ENCODE results near the gene C11orf52.
"Not testable (repeated sequence)": the region's sequence is repeated elsewhere in the genome, so short reads cannot be mapped to it uniquely, and the experiment has no call there.

The C11orf52 gene

DNA sequence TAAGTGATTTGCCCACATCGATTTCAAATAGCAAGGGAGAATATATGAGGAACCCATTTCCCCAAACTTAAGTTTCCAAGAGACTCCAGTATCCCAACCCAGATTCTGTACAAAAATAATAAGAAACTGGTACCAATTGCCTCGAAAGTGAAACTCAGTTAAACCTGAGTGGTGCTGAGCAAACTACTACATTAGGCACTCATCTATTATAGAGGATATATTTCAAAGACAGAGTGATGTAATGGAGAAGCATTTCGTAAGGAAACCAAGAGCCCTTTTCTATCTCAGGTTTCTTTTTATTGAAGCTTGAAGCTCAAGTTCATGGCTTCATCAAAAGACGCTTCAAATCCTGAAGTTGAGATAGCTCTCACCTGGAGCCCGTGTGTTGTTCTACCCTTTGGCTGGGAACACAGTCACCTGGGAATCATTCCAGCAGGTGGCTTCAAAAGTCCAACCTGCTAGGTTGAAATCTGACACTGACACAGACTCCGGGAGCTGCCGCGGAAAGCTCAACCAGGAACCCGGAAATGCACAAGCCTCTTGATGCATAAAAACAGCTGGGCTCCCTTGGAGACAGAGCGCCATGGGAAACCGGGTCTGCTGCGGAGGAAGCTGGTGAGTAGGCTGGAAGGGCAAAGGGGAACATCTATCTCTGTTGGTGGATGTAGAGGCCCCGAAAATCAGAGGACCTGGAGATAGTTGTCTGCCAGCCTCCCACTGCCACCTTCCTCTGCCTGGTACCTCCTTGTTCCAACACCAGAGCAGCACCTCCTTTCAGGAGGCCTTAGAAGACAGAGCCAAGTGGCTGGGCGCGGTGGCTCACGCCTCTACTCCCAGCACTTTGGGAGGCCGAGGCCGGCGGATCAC, at the start of gene C11orf52:
C11orf52 (plus strand) TSS at position 524 of the 867 bp plus-strand sequence; CDS start at position 584, 60 bp downstream.
- Histone ChIP-seq H3K36me3 (replicated peaks) (no peaks in the 10 kb centered on the region), H3K4me1 (peaks cover 8% of the 10 kb centered on the region), H3K27me3 (ENCODE audit: low read depth) (no peaks in the 10 kb centered on the region), H3K4me3 (no peak within 1 kb of the TSS), H3K9me3 (no peaks in the 10 kb centered on the region)
- DNase-seq (ENCODE audit: low spot score in 2 of 2), result no peak
- in situ Hi-C loops (cut with MboI; ENCODE audit: low sequenced_read_pairs), result no loop called here

DNA sequence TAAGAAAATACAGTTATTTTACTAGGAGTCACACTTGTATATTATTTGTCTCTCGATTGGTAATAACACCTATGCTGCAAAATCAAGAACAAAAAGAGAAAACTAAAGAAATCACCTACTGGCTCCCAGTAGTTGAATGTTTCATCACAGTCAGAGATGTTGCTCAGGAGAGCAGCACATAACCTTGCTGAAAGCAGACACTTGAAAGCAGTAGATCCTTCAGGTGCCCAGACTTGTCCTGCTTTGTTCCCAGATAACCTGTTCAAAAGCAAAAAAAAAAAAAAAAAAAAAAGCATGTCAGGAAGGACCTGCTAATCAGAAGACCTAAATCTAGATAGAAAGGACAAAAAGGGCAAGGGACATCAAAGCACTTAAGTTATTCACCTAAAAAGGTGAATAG, 48.6 kb upstream of the C11orf52 start:
- H3K36me3 ChIP-seq (replicated peaks), result peaks cover 4% of the 10 kb centered on the region
- H3K4me1 ChIP-seq, result peaks cover 2% of the 10 kb centered on the region; the same call in 1 of the 2 replicates
- no peak for DNase-seq (ENCODE audit: low spot score in 2 of 2)
- H3K27me3 ChIP-seq (ENCODE audit: low read depth), result no peaks in the 10 kb centered on the region
- peak overlapping the region; percentile 72; the same call in 1 of the 2 replicates for H3K4me3 ChIP-seq
- in situ Hi-C loops (cut with MboI; ENCODE audit: low sequenced_read_pairs), result loop anchor here (10.0 kb wide), 1 partner anchor 215 kb away; the partner anchor contains the start of genes SDHD and TIMM8B
- no peaks in the 10 kb centered on the region for H3K9me3 ChIP-seq

DNA sequence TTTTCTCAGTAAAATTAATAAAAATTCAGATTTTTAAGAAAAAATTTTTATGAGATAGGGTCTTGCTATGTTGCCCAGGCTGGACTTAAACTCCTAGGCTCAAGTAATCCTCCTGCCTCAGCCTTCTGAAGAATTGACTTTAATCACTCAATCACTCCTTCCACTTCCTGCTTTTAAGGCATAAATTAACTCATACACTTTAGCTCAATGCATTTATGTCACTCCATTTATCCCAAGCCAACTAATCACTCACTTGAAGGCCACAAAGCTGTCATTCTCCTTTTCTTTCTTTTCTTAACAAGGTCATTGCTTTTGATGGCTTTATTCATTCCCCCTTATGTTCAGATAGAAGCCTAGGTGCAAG, 48.2 kb upstream of the C11orf52 start:
- in situ Hi-C loops (cut with MboI; ENCODE audit: low sequenced_read_pairs), result loop anchor here (10.0 kb wide), 1 partner anchor 214 kb away; the partner anchor contains the start of genes SDHD and TIMM8B
- H3K9me3 ChIP-seq, result no peaks in the 10 kb centered on the region
- peaks cover 2% of the 10 kb centered on the region; the same call in 1 of the 2 replicates for H3K4me1 ChIP-seq
- peaks cover 4% of the 10 kb centered on the region for H3K36me3 ChIP-seq (replicated peaks)
- DNase-seq (ENCODE audit: low spot score in 2 of 2), result peak in 1 of 2 experiments; percentile 79
- H3K27me3 ChIP-seq (ENCODE audit: low read depth), result no peaks in the 10 kb centered on the region
- peak overlapping the region; percentile 72 for H3K4me3 ChIP-seq

- Histone ChIP-seq H3K4me1 (peaks cover 2% of the 10 kb centered on the region; the same call in 1 of the 2 replicates), H3K36me3 (replicated peaks) (peaks cover 4% of the 10 kb centered on the region), H3K27me3 (ENCODE audit: low read depth) (no peaks in the 10 kb centered on the region), H3K4me3 (peak within 1 kb of the TSS; percentile 72), H3K9me3 (no peaks in the 10 kb centered on the region)
- in situ Hi-C loops (cut with MboI; ENCODE audit: low sequenced_read_pairs), result loop anchor here (10.0 kb wide), 1 partner anchor 214 kb away; the partner anchor contains the start of genes SDHD and TIMM8B
- DNase-seq (ENCODE audit: low spot score in 2 of 2), result peak; percentile 63 to 91
Observed at GRCh38 chr11:111870886-111871692, 47.6 kb upstream of the C11orf52 start, which contains the start of gene ALG9. Gene ALG9 (minus strand): TSS chr11:111871581. CDS start chr11:111871482, 99 bp downstream.

- Histone ChIP-seq H3K36me3 (replicated peaks) (no peaks in the 10 kb centered on the region; the same call in 1 of the 2 replicates), H3K9me3 (no peaks in the 10 kb centered on the region), H3K27me3 (ENCODE audit: low read depth) (no peaks in the 10 kb centered on the region), H3K4me1 (peaks cover 2% of the 10 kb centered on the region; the same call in 1 of the 2 replicates), H3K4me3 (peak overlapping the region; percentile 72)
- in situ Hi-C loops (cut with MboI; ENCODE audit: low sequenced_read_pairs), result loop anchor here (10.0 kb wide), 1 partner anchor 213 kb away; the partner anchor contains the start of genes SDHD and TIMM8B
- no peak for DNase-seq (ENCODE audit: low spot score in 2 of 2)
Observed at GRCh38 chr11:111871693-111872161, 47.0 kb upstream of the C11orf52 start.

DNA sequence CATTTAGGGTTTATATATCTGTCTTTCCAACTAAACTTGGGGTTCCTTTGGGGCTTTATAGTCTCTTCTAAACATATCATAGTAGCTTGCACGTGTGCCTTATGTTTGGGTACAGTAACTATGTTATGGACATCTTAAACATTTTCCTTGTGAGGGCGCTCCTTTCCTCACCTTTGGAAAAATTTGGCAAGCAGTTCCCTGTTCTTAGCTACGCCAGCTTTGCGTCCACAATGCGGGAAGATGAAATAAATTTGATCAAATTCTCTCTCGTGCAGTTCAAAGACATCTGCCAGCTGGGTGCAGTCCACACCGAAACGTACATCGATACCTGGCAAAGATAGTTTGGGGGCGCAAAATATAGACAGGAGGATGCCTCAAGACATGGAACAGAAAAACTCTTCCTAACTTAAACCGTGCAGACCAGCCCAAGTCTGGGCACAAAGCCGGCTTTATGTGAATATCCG, 40.3 kb upstream of the C11orf52 start:
- Histone ChIP-seq H3K4me3 (peak overlapping the region; percentile 66), H3K36me3 (replicated peaks) (no peaks in the 10 kb centered on the region), H3K9me3 (no peaks in the 10 kb centered on the region), H3K27me3 (ENCODE audit: low read depth) (no peaks in the 10 kb centered on the region), H3K4me1 (peaks cover 10% of the 10 kb centered on the region)
- DNase-seq (ENCODE audit: low spot score in 2 of 2), result peak in 1 of 2 experiments; percentile 20
- in situ Hi-C loops (cut with MboI; ENCODE audit: low sequenced_read_pairs), result loop anchor here (10.0 kb wide), 1 partner anchor 206 kb away; the partner anchor contains the start of genes SDHD and TIMM8B

- in situ Hi-C loops (cut with MboI; ENCODE audit: low sequenced_read_pairs), result loop anchor here (10.0 kb wide), 1 partner anchor 206 kb away; the partner anchor contains the start of genes SDHD and TIMM8B
- Histone ChIP-seq H3K4me1 (peaks cover 10% of the 10 kb centered on the region), H3K4me3 (peak within 1 kb of the TSS; percentile 66), H3K9me3 (no peaks in the 10 kb centered on the region), H3K36me3 (replicated peaks) (no peaks in the 10 kb centered on the region), H3K27me3 (ENCODE audit: low read depth) (no peaks in the 10 kb centered on the region)
- DNase-seq (ENCODE audit: low spot score in 2 of 2), result peak; percentile 96 to 97
Observed at GRCh38 chr11:111878849-111879636, 39.7 kb upstream of the C11orf52 start, which contains the start of the genes CFAP68 and FDXACB1. Gene CFAP68 (plus strand): TSS chr11:111879541. CDS start chr11:111879561, 20 bp downstream. Gene FDXACB1 (minus strand): TSS chr11:111879165. CDS start chr11:111879132, 33 bp downstream.

DNA sequence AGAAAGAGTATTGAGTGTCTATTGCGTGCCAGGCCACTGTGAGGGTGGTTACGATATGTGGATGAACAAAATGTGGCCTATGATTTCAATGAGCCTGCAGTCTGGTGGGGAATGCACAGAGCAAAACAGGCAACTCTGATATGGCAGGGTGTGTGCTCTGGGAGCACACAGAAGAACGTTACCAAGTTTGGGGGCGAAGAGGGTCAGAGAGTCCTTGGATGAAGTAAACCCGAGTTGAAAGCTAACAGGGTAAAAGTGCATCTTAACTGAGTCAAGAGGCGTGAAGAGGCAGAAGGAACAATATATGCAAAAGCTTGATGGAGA, 39.1 kb upstream of the C11orf52 start:
- Histone ChIP-seq H3K4me1 (peaks cover 10% of the 10 kb centered on the region), H3K27me3 (ENCODE audit: low read depth) (no peaks in the 10 kb centered on the region), H3K4me3 (peak overlapping the region; percentile 66), H3K9me3 (no peaks in the 10 kb centered on the region), H3K36me3 (replicated peaks) (no peaks in the 10 kb centered on the region)
- no peak for DNase-seq (ENCODE audit: low spot score in 2 of 2)
- in situ Hi-C loops (cut with MboI; ENCODE audit: low sequenced_read_pairs), result loop anchor here (10.0 kb wide), 1 partner anchor 205 kb away; the partner anchor contains the start of genes SDHD and TIMM8B

DNA sequence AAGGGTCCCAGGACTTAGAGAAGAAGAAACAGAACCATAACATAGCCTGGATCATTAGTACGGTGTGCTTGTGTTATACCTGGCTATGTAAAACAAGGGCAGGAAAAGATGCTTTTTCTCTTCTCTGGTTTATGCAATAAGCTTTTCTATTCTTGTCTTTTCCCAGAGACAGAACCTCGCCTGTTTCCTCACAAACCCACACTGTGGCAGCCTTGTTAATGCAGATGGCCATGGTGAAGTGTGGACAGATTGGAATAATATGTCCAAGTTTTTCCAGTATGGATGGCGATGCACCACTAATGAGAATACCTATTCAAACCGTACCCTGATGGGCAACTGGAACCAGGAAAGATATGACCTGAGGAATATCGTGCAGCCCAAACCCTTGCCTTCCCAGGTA, 36.5 kb upstream of the C11orf52 start:
- H3K4me1 ChIP-seq, result peaks cover 10% of the 10 kb centered on the region
- no peak for DNase-seq (ENCODE audit: low spot score in 2 of 2)
- no peak overlapping the region for H3K4me3 ChIP-seq
- H3K9me3 ChIP-seq, result no peaks in the 10 kb centered on the region
- in situ Hi-C loops (cut with MboI; ENCODE audit: low sequenced_read_pairs), result no loop called here
- no peaks in the 10 kb centered on the region for H3K36me3 ChIP-seq (replicated peaks)
- H3K27me3 ChIP-seq (ENCODE audit: low read depth), result no peaks in the 10 kb centered on the region

GRCh38 chr11:111885053-111885452, 33.7 kb upstream of the C11orf52 start:
- H3K36me3 ChIP-seq (replicated peaks); H3K4me1 ChIP-seq; H3K4me3 ChIP-seq; DNase-seq (ENCODE audit: low spot score in 2 of 2); in situ Hi-C loops (cut with MboI; ENCODE audit: low sequenced_read_pairs); H3K9me3 ChIP-seq; H3K27me3 ChIP-seq (ENCODE audit: low read depth): not testable (repeated sequence)

- Histone ChIP-seq H3K9me3 (no peaks in the 10 kb centered on the region), H3K36me3 (replicated peaks) (no peaks in the 10 kb centered on the region), H3K4me3 (no peak overlapping the region), H3K4me1 (no peaks in the 10 kb centered on the region), H3K27me3 (ENCODE audit: low read depth) (no peaks in the 10 kb centered on the region)
- DNase-seq (ENCODE audit: low spot score in 2 of 2), result no peak
- in situ Hi-C loops (cut with MboI; ENCODE audit: low sequenced_read_pairs), result no loop called here
Observed at GRCh38 chr11:111886032-111886431, 32.7 kb upstream of the C11orf52 start.

DNA sequence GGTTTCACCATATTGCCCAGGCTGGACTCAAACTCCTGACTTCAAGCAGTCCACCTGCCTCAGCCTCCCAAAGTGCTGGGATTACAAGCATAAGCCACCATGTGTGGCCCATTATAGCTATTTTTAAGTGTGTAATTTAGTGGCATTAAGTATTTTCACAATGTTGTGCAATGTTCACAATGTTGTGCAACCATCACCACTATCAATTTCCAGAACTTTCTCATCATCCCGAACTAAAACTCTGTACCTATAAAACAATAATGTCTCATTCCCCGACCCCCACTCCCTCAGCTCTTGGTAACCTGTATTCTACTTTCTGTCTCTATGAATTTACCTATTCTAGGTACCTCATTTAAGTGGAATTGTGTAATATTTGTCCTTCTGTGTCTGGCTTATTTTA, 31.9 kb upstream of the C11orf52 start:
- in situ Hi-C loops (cut with MboI; ENCODE audit: low sequenced_read_pairs), result no loop called here
- no peaks in the 10 kb centered on the region for H3K9me3 ChIP-seq
- DNase-seq (ENCODE audit: low spot score in 2 of 2), result no peak
- H3K36me3 ChIP-seq (replicated peaks), result no peaks in the 10 kb centered on the region
- no peaks in the 10 kb centered on the region for H3K4me1 ChIP-seq
- H3K27me3 ChIP-seq (ENCODE audit: low read depth), result no peaks in the 10 kb centered on the region
- no peak overlapping the region for H3K4me3 ChIP-seq
